Measurements from ENCODE around the gene HS6ST2. TPM values are rescaled to one million over a fixed set of nuclear protein-coding genes. Genes with fewer than 3 reads are reported as not detected.

HS6ST2 gene

Small RNAs within 50 kb of the gene (small RNA-seq; reads per million reads assigned to genes)
- gene RNU6-98P (ENCODE audit: insufficient read depth): not detected
- not detected for gene Z82205.1 (ENCODE audit: insufficient read depth)

All from neuronal stem cell (in vitro differentiated cells).